HepG2 (cell line): ENCODE measurements around the gene TJP3. TPM values are rescaled to one million over a fixed set of nuclear protein-coding genes. Genes with fewer than 3 reads are reported as not detected.

Source experiments
- ARID5B ChIP-seq: IDR thresholded peaks from 2 replicates; pipeline ENCODE4 v1.4.0; 2020; ENCODE audit warnings: mild to moderate bottlenecking, missing genetic modification reagents
- CBX5 ChIP-seq: sonication (generic); formaldehyde crosslinking; IDR thresholded peaks from 2 replicates; pipeline ENCODE4 v1.4.0; 2020; ENCODE audit warnings: missing genetic modification reagents, borderline replicate concordance
- E2F2 ChIP-seq: sonication (generic); formaldehyde crosslinking; IDR thresholded peaks from 2 replicates; pipeline ENCODE4 v1.4.0; 2020; ENCODE audit warnings: missing genetic modification reagents, borderline replicate concordance
- FOXO1 ChIP-seq: sonication (generic); formaldehyde crosslinking; IDR thresholded peaks from 2 replicates; pipeline ENCODE4 v1.4.0; 2020; ENCODE audit warnings: missing genetic modification reagents
- HNF4G ChIP-seq, 2 experiments: sonication (generic) in 1 of 2; formaldehyde crosslinking in 1 of 2; IDR thresholded peaks; 2 replicates each; pipeline versions ENCODE4 v1.4.0 to v1.6.1; 2011 to 2020; ENCODE audit warnings: borderline replicate concordance in 2 of 2, low read depth in 2 of 2, mild to moderate bottlenecking in 2 of 2, low read length in 1 of 2, missing genetic modification reagents in 1 of 2, moderate library complexity in 1 of 2
- ISL2 ChIP-seq: sonication (generic); formaldehyde crosslinking; IDR thresholded peaks from 2 replicates; pipeline ENCODE4 v1.5.0; 2020; ENCODE audit warnings: missing genetic modification reagents
- KDM1A ChIP-seq: IDR thresholded peaks from 2 replicates; pipeline ENCODE4 v1.6.1; 2016; ENCODE audit warnings: missing compliant biosample characterization
- NFIC ChIP-seq: IDR thresholded peaks from 2 replicates; pipeline ENCODE4 v1.6.1; 2012; ENCODE audit warnings: mild to moderate bottlenecking, low read length, inconsistent platforms
- NFKBIZ ChIP-seq: IDR thresholded peaks from 2 replicates; pipeline ENCODE4 v1.6.1; 2018; ENCODE audit warnings: missing genetic modification reagents, missing compliant biosample characterization
- RXRB ChIP-seq: IDR thresholded peaks from 2 replicates; pipeline ENCODE4 v1.6.1; 2016; ENCODE audit warnings: borderline replicate concordance, missing genetic modification reagents, missing compliant biosample characterization
- SAFB2 ChIP-seq: sonication (generic); formaldehyde crosslinking; IDR thresholded peaks from 2 replicates; pipeline ENCODE4 v1.5.1; 2020; ENCODE audit warnings: missing genetic modification reagents, low read depth, mild to moderate bottlenecking, borderline replicate concordance
- TAF1 ChIP-seq: sonication (generic); formaldehyde crosslinking; IDR thresholded peaks from 2 replicates; pipeline ENCODE4 v1.4.0; 2020; ENCODE audit warnings: missing genetic modification reagents
- THYN1 ChIP-seq: sonication (generic); formaldehyde crosslinking; IDR thresholded peaks from 2 replicates; pipeline ENCODE4 v1.8.1; 2023; ENCODE audit warnings: low read depth, mild to moderate bottlenecking, moderate library complexity, missing genetic modification reagents, borderline replicate concordance
- ZBTB7A ChIP-seq: sonication (generic); formaldehyde crosslinking; IDR thresholded peaks from 2 replicates; pipeline ENCODE4 v1.8.0; 2022; ENCODE audit warnings: mild to moderate bottlenecking, missing genetic modification reagents
- ZKSCAN5 ChIP-seq: sonication (generic); formaldehyde crosslinking; IDR thresholded peaks from 2 replicates; pipeline ENCODE4 v1.5.1; 2020; ENCODE audit warnings: mild to moderate bottlenecking, missing genetic modification reagents
- ZNF143 ChIP-seq: sonication (generic); formaldehyde crosslinking; IDR thresholded peaks from 2 replicates; pipeline ENCODE4 v1.4.0; 2020; ENCODE audit warnings: missing genetic modification reagents
- ZNF263 ChIP-seq: sonication (generic); formaldehyde crosslinking; IDR thresholded peaks from 2 replicates; pipeline ENCODE4 v1.4.0; 2020; ENCODE audit warnings: missing genetic modification reagents
- ZNF3 ChIP-seq: IDR thresholded peaks from 2 replicates; pipeline ENCODE4 v1.7.0; 2017; ENCODE audit warnings: inconsistent platforms
- ZNF530 ChIP-seq: sonication (generic); formaldehyde crosslinking; IDR thresholded peaks from 2 replicates; pipeline ENCODE4 v1.5.0; 2020; ENCODE audit warnings: low read depth, mild to moderate bottlenecking, missing genetic modification reagents
- ZNF605 ChIP-seq: sonication (generic); formaldehyde crosslinking; IDR thresholded peaks from 2 replicates; pipeline ENCODE4 v1.8.0; 2022; ENCODE audit warnings: mild to moderate bottlenecking, missing genetic modification reagents
- ZNF619 ChIP-seq: sonication (generic); formaldehyde crosslinking; IDR thresholded peaks from 2 replicates; pipeline ENCODE4 v1.4.0; 2020; ENCODE audit warnings: mild to moderate bottlenecking, missing genetic modification reagents
- polyA plus RNA-seq, 8 experiments: library from polyadenylated mRNA; depleted of rRNA in 3 of 8; stranded (reverse) in 7 of 8; unstranded in 1 of 8; fragments of >200 nt; fragmentation: Illumina TruSeq in 4 of 8; extraction: Trizol in 4 of 8; gene quantifications; 2 replicates each; pipeline versions ENCODE4 v1.2.1 to v1.2.3, GENCODE V29; 2011 to 2016; ENCODE audit warnings: low read depth in 4 of 8, missing spikeins in 1 of 8, mixed read lengths in 1 of 8; ENCODE audit not compliant: insufficient read depth in 1 of 8
- total RNA-seq, 5 experiments: library from RNA; depleted of rRNA; stranded (reverse); fragments of >200 nt; fragmentation: Illumina TruSeq; extraction: Trizol; gene quantifications; 2 replicates each; pipeline ENCODE4 v1.2.3, GENCODE V29; 2016; ENCODE audit warnings: low read depth in 1 of 5
- TF ChIP-seq, protein P1 (sequence below): sonication (generic); formaldehyde crosslinking; IDR thresholded peaks from 2 replicates; pipeline ENCODE4 v1.9.0; 2021; ENCODE audit warnings: missing genetic modification reagents, mild to moderate bottlenecking, borderline replicate concordance
- TF ChIP-seq, protein P2 (sequence below): sonication (generic); formaldehyde crosslinking; IDR thresholded peaks from 2 replicates; pipeline ENCODE4 v1.4.0; 2020; ENCODE audit warnings: mild to moderate bottlenecking, missing genetic modification reagents
- TF ChIP-seq, protein P3 (sequence below): sonication (generic); formaldehyde crosslinking; IDR thresholded peaks from 2 replicates; pipeline ENCODE4 v1.8.1; 2023; ENCODE audit warnings: mild to moderate bottlenecking, missing genetic modification reagents

Gene TJP3
- total and polyA plus RNA-seq, 2 of the 13 experiments (the other 11 are each of a cell fraction or from before 2014, with no cell fraction given): 2.3 to 21.5 TPM

DNA sequence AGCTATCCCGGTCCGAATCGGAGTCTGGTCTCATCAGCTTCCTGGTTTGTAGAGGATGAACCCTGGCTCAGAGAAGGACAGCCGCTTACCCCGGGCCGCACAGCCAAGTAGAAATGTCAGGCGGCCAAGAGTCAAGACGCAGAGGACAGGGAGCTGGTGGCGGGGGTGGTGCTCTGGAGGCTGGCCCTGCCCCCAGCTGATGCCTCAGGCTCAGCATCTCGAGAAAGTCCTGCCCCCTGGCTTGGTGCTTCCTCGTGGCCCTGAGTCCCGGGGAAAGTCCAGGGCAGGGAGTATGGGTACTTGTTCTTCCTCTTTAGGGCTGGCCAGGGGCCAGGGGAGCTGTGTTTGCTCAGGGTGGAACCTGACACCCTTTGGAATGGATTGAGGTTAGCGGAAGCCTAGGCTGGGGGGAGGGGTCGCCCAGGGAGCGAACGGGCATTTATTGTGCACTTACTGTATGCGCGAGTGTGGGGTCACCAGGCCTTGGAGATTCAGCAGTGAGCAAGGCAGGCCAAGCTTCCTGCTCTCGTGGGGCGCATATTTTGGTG lies 2.2 kb downstream of the TJP3 start (continued):
- TF ChIP-seq ZNF263 (CRISPR knock-in tag) (0 out of 2 replicates have a peak, but pooled peaks have one; percentile 11), ZNF3 (CRISPR knock-in tag) (0 out of 2 replicates have a peak, but pooled peaks have one; percentile 11), ZNF143 (CRISPR knock-in tag) (peak; percentile 55; the same call in 1 of the 2 replicates), E2F2 (CRISPR knock-in tag) (no peak), TAF1 (CRISPR knock-in tag) (peak; percentile 29; the same call in 1 of the 2 replicates), NFIC (peak; percentile 86), ISL2 (CRISPR knock-in tag) (peak; percentile 81), KDM1A (CRISPR knock-in tag) (peak; percentile 94), ZBTB7A (CRISPR knock-in tag) (peak; percentile 88), ZNF605 (CRISPR knock-in tag) (peak; percentile 71; the same call in 1 of the 2 replicates), ZNF619 (CRISPR knock-in tag) (peak; percentile 78; the same call in 1 of the 2 replicates), ARID5B (CRISPR knock-in tag) (peak; percentile 84), FOXO1 (peak; percentile 69), HNF4G (IDR thresholded peaks at IDR 0.05; ENCODE audit: borderline replicate concordance, low read depth, low read length) (peak; percentile 77), HNF4G (CRISPR knock-in tag; IDR thresholded peaks at IDR 0.05; ENCODE audit: borderline replicate concordance, low read depth) (peak; percentile 77; the same call in 1 of the 2 replicates), ZKSCAN5 (no peak), RXRB (CRISPR knock-in tag) (peak; percentile 83), SAFB2 (CRISPR knock-in tag) (peak; percentile 59; the same call in 1 of the 2 replicates), THYN1 (CRISPR knock-in tag) (no peak), CBX5 (CRISPR knock-in tag) (peak; percentile 64; the same call in 1 of the 2 replicates), ZNF530 (CRISPR knock-in tag) (no peak), NFKBIZ (CRISPR knock-in tag) (peak; percentile 57; the same call in 1 of the 2 replicates)
- TF ChIP-seq, protein P1, sequence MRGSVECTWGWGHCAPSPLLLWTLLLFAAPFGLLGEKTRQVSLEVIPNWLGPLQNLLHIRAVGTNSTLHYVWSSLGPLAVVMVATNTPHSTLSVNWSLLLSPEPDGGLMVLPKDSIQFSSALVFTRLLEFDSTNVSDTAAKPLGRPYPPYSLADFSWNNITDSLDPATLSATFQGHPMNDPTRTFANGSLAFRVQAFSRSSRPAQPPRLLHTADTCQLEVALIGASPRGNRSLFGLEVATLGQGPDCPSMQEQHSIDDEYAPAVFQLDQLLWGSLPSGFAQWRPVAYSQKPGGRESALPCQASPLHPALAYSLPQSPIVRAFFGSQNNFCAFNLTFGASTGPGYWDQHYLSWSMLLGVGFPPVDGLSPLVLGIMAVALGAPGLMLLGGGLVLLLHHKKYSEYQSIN (CRISPR knock-in tag): no peak
- TF ChIP-seq, protein P2, sequence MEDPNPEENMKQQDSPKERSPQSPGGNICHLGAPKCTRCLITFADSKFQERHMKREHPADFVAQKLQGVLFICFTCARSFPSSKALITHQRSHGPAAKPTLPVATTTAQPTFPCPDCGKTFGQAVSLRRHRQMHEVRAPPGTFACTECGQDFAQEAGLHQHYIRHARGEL (CRISPR knock-in tag): no peak
- TF ChIP-seq, protein P3, sequence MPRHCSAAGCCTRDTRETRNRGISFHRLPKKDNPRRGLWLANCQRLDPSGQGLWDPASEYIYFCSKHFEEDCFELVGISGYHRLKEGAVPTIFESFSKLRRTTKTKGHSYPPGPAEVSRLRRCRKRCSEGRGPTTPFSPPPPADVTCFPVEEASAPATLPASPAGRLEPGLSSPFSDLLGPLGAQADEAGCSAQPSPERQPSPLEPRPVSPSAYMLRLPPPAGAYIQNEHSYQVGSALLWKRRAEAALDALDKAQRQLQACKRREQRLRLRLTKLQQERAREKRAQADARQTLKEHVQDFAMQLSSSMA: no peak
